HepG2 (cell line): Measurements from ENCODE around the gene SYT17. TPM values are rescaled to one million over a fixed set of nuclear protein-coding genes. Genes with fewer than 3 reads are reported as not detected.

Source experiments
- BRCA1 ChIP-seq: sonication (generic); formaldehyde crosslinking; IDR thresholded peaks from 2 replicates; pipeline ENCODE4 v1.4.0; 2020; ENCODE audit warnings: missing genetic modification reagents
- CTCF ChIP-seq: sonication (generic); formaldehyde crosslinking; IDR thresholded peaks from 2 replicates; pipeline ENCODE4 v1.5.0; 2020; ENCODE audit warnings: mild to moderate bottlenecking, missing genetic modification reagents, moderate library complexity
- DNMT3B ChIP-seq: conservative IDR thresholded peaks from 2 replicates; pipeline ENCODE4 v1.6.1; 2016; ENCODE audit warnings: missing biosample characterization, control low read depth
- ELK4 ChIP-seq: sonication (generic); formaldehyde crosslinking; IDR thresholded peaks from 2 replicates; pipeline ENCODE4 v1.9.0; 2021; ENCODE audit warnings: missing genetic modification reagents, borderline replicate concordance
- FIP1L1 ChIP-seq: fragments of 200-400 bp; formaldehyde crosslinking; IDR thresholded peaks from 2 replicates; pipeline ENCODE4 v1.6.1; 2018; ENCODE audit warnings: low read depth, mild to moderate bottlenecking, low read length, moderate library complexity, borderline replicate concordance; ENCODE audit not compliant: insufficient read depth
- FLYWCH1 ChIP-seq: sonication (generic); formaldehyde crosslinking; IDR thresholded peaks from 2 replicates; pipeline ENCODE4 v1.8.1; 2023; ENCODE audit warnings: mild to moderate bottlenecking, missing genetic modification reagents
- GPBP1L1 ChIP-seq: sonication (generic); formaldehyde crosslinking; IDR thresholded peaks from 2 replicates; pipeline ENCODE4 v1.5.0; 2020; ENCODE audit warnings: mild to moderate bottlenecking, missing genetic modification reagents
- HNF4A ChIP-seq: sonication (generic); formaldehyde crosslinking; IDR thresholded peaks from 2 replicates; pipeline ENCODE4 v1.4.0; 2020; ENCODE audit warnings: missing genetic modification reagents
- JDP2 ChIP-seq: sonication (generic); formaldehyde crosslinking; IDR thresholded peaks from 2 replicates; pipeline ENCODE4 v1.8.1; 2022; ENCODE audit warnings: missing genetic modification reagents, borderline replicate concordance
- KDM5B ChIP-seq: sonication (generic); formaldehyde crosslinking; IDR thresholded peaks from 2 replicates; pipeline ENCODE4 v1.4.0; 2020; ENCODE audit warnings: missing genetic modification reagents, mild to moderate bottlenecking, borderline replicate concordance
- LRRFIP1 ChIP-seq: sonication (generic); formaldehyde crosslinking; conservative IDR thresholded peaks from 2 replicates; pipeline ENCODE4 v1.4.0; 2020; ENCODE audit warnings: missing genetic modification reagents
- MEIS1 ChIP-seq: sonication (generic); formaldehyde crosslinking; IDR thresholded peaks from 2 replicates; pipeline ENCODE4 v1.9.0; 2021; ENCODE audit warnings: mild to moderate bottlenecking, missing genetic modification reagents, moderate library complexity, borderline replicate concordance
- NFIC ChIP-seq: IDR thresholded peaks from 2 replicates; pipeline ENCODE4 v1.6.1; 2012; ENCODE audit warnings: mild to moderate bottlenecking, low read length, inconsistent platforms
- ONECUT2 ChIP-seq: sonication (generic); formaldehyde crosslinking; IDR thresholded peaks from 2 replicates; pipeline ENCODE4 v1.4.0; 2020; ENCODE audit warnings: missing genetic modification reagents
- PAWR ChIP-seq: sonication (generic); formaldehyde crosslinking; IDR thresholded peaks from 2 replicates; pipeline ENCODE4 v1.4.0; 2020; ENCODE audit warnings: missing genetic modification reagents, mild to moderate bottlenecking, borderline replicate concordance
- PHF20 ChIP-seq: sonication (generic); formaldehyde crosslinking; IDR thresholded peaks from 2 replicates; pipeline ENCODE4 v1.5.0; 2020; ENCODE audit warnings: mild to moderate bottlenecking, missing genetic modification reagents
- PITX1 ChIP-seq: sonication (generic); formaldehyde crosslinking; IDR thresholded peaks from 2 replicates; pipeline ENCODE4 v1.5.1; 2020; ENCODE audit warnings: mild to moderate bottlenecking, missing genetic modification reagents
- RAD21 ChIP-seq: fragments of 450-650 bp; formaldehyde crosslinking; IDR thresholded peaks from 2 replicates; pipeline ENCODE4 v1.5.0; 2020; ENCODE audit warnings: mild to moderate bottlenecking
- SNRNP70 ChIP-seq: fragments of 200-400 bp; formaldehyde crosslinking; IDR thresholded peaks from 2 replicates; pipeline ENCODE4 v1.6.1; 2017; ENCODE audit warnings: mild to moderate bottlenecking, low read depth, low read length, moderate library complexity
- YY1 ChIP-seq: IDR thresholded peaks from 2 replicates; pipeline ENCODE4 v1.6.1; 2011; ENCODE audit warnings: low read length, low read depth, moderate library complexity, mild to moderate bottlenecking; ENCODE audit not compliant: insufficient read depth, insufficient replicate concordance
- ZNF17 ChIP-seq: sonication (generic); formaldehyde crosslinking; IDR thresholded peaks from 2 replicates; pipeline ENCODE4 v1.5.0; 2020; ENCODE audit warnings: mild to moderate bottlenecking, missing genetic modification reagents
- ZNF577 ChIP-seq: sonication (generic); formaldehyde crosslinking; IDR thresholded peaks from 2 replicates; pipeline ENCODE4 v1.4.0; 2020; ENCODE audit warnings: mild to moderate bottlenecking, low read depth, missing genetic modification reagents, borderline replicate concordance
- ZNF670 ChIP-seq: sonication (generic); formaldehyde crosslinking; IDR thresholded peaks from 2 replicates; pipeline ENCODE4 v1.8.0; 2022; ENCODE audit warnings: mild to moderate bottlenecking, missing genetic modification reagents, borderline replicate concordance
- ZNF83 ChIP-seq: sonication (generic); formaldehyde crosslinking; IDR thresholded peaks from 2 replicates; pipeline ENCODE4 v1.4.0; 2020; ENCODE audit warnings: missing genetic modification reagents, mild to moderate bottlenecking, borderline replicate concordance
- polyA plus RNA-seq, 8 experiments: library from polyadenylated mRNA; depleted of rRNA in 3 of 8; stranded (reverse) in 7 of 8; unstranded in 1 of 8; fragments of >200 nt; fragmentation: Illumina TruSeq in 4 of 8; extraction: Trizol in 4 of 8; gene quantifications; 2 replicates each; pipeline versions ENCODE4 v1.2.1 to v1.2.3, GENCODE V29; 2011 to 2016; ENCODE audit warnings: low read depth in 4 of 8, missing spikeins in 1 of 8, mixed read lengths in 1 of 8; ENCODE audit not compliant: insufficient read depth in 1 of 8
- total RNA-seq, 5 experiments: library from RNA; depleted of rRNA; stranded (reverse); fragments of >200 nt; fragmentation: Illumina TruSeq; extraction: Trizol; gene quantifications; 2 replicates each; pipeline ENCODE4 v1.2.3, GENCODE V29; 2016; ENCODE audit warnings: low read depth in 1 of 5

The SYT17 gene
- total and polyA plus RNA-seq, 2 of the 13 experiments (the other 11 are each of a cell fraction or from before 2014, with no cell fraction given) = 0.44 TPM; not detected in 1

GRCh38 chr16:19123535-19124178 is 44.4 kb upstream of the SYT17 start (continued):
- TF ChIP-seq GPBP1L1 (CRISPR knock-in tag) (no peak), ELK4 (CRISPR knock-in tag) (no peak), HNF4A (CRISPR knock-in tag) (peak; percentile 97), BRCA1 (CRISPR knock-in tag) (no peak), YY1 (no peak), PAWR (CRISPR knock-in tag) (no peak), ZNF83 (CRISPR knock-in tag) (no peak), ZNF670 (CRISPR knock-in tag) (peak; percentile 78; the same call in 1 of the 2 replicates), FLYWCH1 (CRISPR knock-in tag) (no peak), CTCF (CRISPR knock-in tag) (peak; percentile 37; the same call in 1 of the 2 replicates), PITX1 (CRISPR knock-in tag) (peak; percentile 45; the same call in 1 of the 2 replicates), DNMT3B (CRISPR knock-in tag) (no peak), ZNF17 (CRISPR knock-in tag) (no peak), PHF20 (CRISPR knock-in tag) (no peak), FIP1L1 (0 out of 2 replicates have a peak, but pooled peaks have one; percentile 49), JDP2 (CRISPR knock-in tag) (no peak), LRRFIP1 (no peak), KDM5B (CRISPR knock-in tag) (peak; percentile 41; the same call in 1 of the 2 replicates), MEIS1 (CRISPR knock-in tag) (no peak), ONECUT2 (CRISPR knock-in tag) (no peak), SNRNP70 (no peak), NFIC (no peak), ZNF577 (CRISPR knock-in tag) (no peak), RAD21 (CRISPR knock-in tag) (0 out of 2 replicates have a peak, but pooled peaks have one; percentile 27)
